Measurements from ENCODE around the gene SLIT3.

GRCh38 chr5:168929656-168930055, 371.3 kb downstream of the SLIT3 start:
- no peak for TF ChIP-seq CTCF (IDR thresholded peaks at IDR 0.05)
- TF ChIP-seq POLR2A (IDR thresholded peaks at IDR 0.05): no peak
